Memory B cell (primary cell): ENCODE results near the gene CFAP77.
"Not testable (repeated sequence)": the region's sequence is repeated elsewhere in the genome, so short reads cannot be mapped to it uniquely, and the experiment has no call there.

ENCODE experiments used
- ATAC-seq: fragments of 150-1000 bp; cut with Tn5 transposase; 2 replicates; pipeline ENCODE4 v1.10.0; 2021; ENCODE audit warnings: low read depth, mild to moderate bottlenecking, moderate library complexity
- DNase-seq, 2 donors: peaks; one replicate each; pipeline ENCODE4 v3.0.0; 2022; ENCODE audit warnings: low spot score in 2 of 2
- H3K27ac Mint-ChIP-seq: one replicate; pipeline ENCODE4 v1.8.0; 2022; ENCODE audit warnings: mild to moderate bottlenecking, moderate library complexity, mixed read lengths
- H3K27me3 Mint-ChIP-seq: one replicate; pipeline ENCODE4 v1.8.0; 2022; ENCODE audit warnings: mixed read lengths
- H3K36me3 Mint-ChIP-seq: one replicate; pipeline ENCODE4 v1.8.0; 2022; ENCODE audit warnings: mild to moderate bottlenecking, mixed read lengths
- H3K4me1 Mint-ChIP-seq: one replicate; pipeline ENCODE4 v1.8.0; 2022; ENCODE audit warnings: mixed read lengths
- H3K4me3 Mint-ChIP-seq: one replicate; pipeline ENCODE4 v1.8.0; 2022; ENCODE audit warnings: mild to moderate bottlenecking, moderate library complexity, mixed read lengths
- H3K9me3 Mint-ChIP-seq: one replicate; pipeline ENCODE4 v1.8.0; 2022; ENCODE audit warnings: mixed read lengths

Gene CFAP77

GRCh38 chr9:132554755-132555154 lies 144.7 kb downstream of the CFAP77 start:
- DNase-seq = no peak
- Mint-ChIP-seq H3K27me3 (peaks cover 9% of the 10 kb centered on the region), H3K4me3 (no peak overlapping the region), H3K9me3 (no peaks in the 10 kb centered on the region), H3K4me1 (no peaks in the 10 kb centered on the region), H3K27ac (no peak overlapping the region), H3K36me3 (peaks cover 6% of the 10 kb centered on the region)
- no peak for ATAC-seq

DNA sequence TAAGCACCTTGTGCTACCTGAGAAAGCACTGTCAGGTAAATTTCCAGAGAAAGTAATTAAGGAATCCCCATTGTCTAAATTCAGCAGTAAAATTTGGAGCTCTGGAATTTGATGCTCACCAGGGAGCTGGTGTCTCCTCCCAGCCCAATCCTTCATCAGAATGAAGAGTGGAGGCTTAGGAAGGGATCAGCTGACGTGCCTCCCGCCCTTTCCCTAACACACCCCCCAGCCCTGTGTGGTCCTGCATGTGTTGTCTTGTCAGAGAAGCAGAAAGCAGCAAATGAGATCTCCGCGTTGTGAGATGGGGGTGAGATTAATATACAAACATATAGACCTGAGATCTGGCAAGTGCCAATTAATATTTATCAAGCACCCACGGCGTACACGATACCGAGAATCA lies 145.5 kb downstream of the CFAP77 start:
- Mint-ChIP-seq H3K4me1 (no peaks in the 10 kb centered on the region), H3K27ac (no peak overlapping the region), H3K9me3 (no peaks in the 10 kb centered on the region), H3K4me3 (no peak overlapping the region), H3K27me3 (peaks cover 11% of the 10 kb centered on the region), H3K36me3 (peaks cover 6% of the 10 kb centered on the region)
- ATAC-seq (no peak), DNase-seq (no peak)

DNA sequence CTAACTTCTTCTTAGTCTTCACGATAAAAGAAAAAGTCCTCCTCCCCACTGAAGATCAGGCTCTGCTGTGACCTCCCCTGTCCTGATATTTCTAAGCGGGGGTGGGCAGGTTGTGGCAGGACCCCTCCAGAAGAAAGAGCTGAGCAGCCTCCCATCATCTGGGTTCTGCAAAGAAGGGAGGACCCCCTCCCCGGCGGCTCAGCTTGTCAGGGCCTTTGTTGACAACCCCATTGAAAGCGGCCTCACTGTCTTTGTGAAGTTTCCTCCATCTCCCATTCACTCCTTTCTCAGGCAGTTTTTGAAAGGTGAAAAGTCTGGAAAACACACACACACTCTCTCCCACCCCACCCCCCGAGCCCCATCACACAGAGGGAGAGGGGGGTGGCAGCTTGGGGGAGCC lies 146.2 kb downstream of the CFAP77 start:
- DNase-seq = no peak

GRCh38 chr9:132556714-132557113 lies 146.7 kb downstream of the CFAP77 start:
- Mint-ChIP-seq H3K27ac (no peak overlapping the region), H3K4me1 (no peaks in the 10 kb centered on the region), H3K9me3 (no peaks in the 10 kb centered on the region), H3K4me3 (no peak overlapping the region), H3K36me3 (peaks cover 4% of the 10 kb centered on the region), H3K27me3 (peaks cover 11% of the 10 kb centered on the region)
- DNase-seq (no peak), ATAC-seq (no peak)

More for the DNA sequence above, 146.2 kb downstream of the CFAP77 start:
- peaks cover 13% of the 10 kb centered on the region for H3K27me3 Mint-ChIP-seq
- ATAC-seq = no peak
- peaks cover 6% of the 10 kb centered on the region for H3K36me3 Mint-ChIP-seq
- no peak overlapping the region for H3K4me3 Mint-ChIP-seq
- no peaks in the 10 kb centered on the region for H3K9me3 Mint-ChIP-seq
- no peaks in the 10 kb centered on the region for H3K4me1 Mint-ChIP-seq
- no peak overlapping the region for H3K27ac Mint-ChIP-seq

DNA sequence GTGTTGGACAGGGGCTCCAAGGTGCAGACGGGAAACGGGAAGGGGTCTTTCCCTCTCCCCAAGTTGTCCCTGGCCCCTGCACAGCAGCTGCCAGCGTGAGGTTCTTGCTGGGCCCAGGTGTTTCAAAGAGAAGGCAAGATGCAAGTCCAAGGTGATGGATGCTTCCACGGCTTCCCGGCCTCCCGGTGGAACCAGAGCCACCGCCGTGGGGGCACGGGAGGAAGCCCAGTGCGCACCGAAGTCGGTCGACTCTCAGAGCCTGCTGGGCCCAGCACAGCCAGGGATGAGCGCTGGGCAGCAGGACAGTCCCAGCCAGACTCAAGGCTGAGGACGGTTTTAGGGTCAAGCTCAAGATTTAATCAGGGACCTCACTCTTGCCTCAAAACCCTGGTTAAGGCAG lies 147.1 kb downstream of the CFAP77 start:
- no peak for ATAC-seq
- H3K4me3 Mint-ChIP-seq = no peak overlapping the region
- no peaks in the 10 kb centered on the region for H3K9me3 Mint-ChIP-seq
- H3K4me1 Mint-ChIP-seq = no peaks in the 10 kb centered on the region
- peaks cover 4% of the 10 kb centered on the region for H3K36me3 Mint-ChIP-seq
- no peak for DNase-seq
- peaks cover 12% of the 10 kb centered on the region for H3K27me3 Mint-ChIP-seq
- H3K27ac Mint-ChIP-seq = no peak overlapping the region

DNA sequence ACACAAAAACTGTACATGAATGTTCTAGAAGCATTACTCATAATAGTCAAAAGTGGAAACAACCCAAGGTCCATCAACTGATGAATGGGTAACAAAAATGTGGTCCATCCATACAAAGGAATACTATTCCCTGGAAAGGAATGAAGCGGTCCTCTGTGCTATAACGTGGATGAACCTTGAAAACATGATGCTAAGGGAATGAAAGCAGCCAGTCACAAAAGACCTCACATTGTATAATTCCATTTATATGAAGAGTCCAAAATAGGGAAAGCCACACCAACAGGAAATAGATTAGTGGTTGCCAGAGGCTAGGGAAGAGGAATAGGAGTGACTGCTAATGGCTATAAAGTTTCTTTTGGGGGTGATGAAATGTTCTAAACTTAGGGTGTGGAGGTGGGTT lies 149.7 kb downstream of the CFAP77 start:
- Mint-ChIP-seq H3K27ac (no peak overlapping the region), H3K9me3 (no peaks in the 10 kb centered on the region), H3K36me3 (peaks cover 1% of the 10 kb centered on the region), H3K4me3 (no peak overlapping the region), H3K27me3 (peaks cover 17% of the 10 kb centered on the region), H3K4me1 (no peaks in the 10 kb centered on the region)
- DNase-seq (no peak), ATAC-seq (no peak)

- DNase-seq = no peak
- Mint-ChIP-seq H3K4me3 (no peak overlapping the region), H3K36me3 (peaks cover 1% of the 10 kb centered on the region), H3K9me3 (no peaks in the 10 kb centered on the region), H3K27me3 (peaks cover 15% of the 10 kb centered on the region), H3K27ac (no peak overlapping the region), H3K4me1 (no peaks in the 10 kb centered on the region)
- no peak for ATAC-seq
Observed at GRCh38 chr9:132560616-132561202, 150.7 kb downstream of the CFAP77 start.

DNA sequence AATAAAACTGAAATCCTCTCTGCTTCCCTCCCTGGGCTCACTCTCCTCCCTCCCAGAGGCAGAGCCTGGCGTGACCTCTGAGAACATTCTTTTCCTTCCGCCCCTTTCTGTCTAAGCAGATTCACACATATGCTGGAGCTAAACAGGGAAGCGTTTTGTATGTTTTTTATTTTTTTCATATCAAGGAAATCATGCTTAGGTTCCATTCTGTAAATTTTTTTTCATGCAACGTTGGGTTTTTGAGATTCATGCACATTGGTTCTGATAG lies 152.2 kb downstream of the CFAP77 start:
- Mint-ChIP-seq H3K27me3 (peaks cover 19% of the 10 kb centered on the region), H3K9me3 (no peaks in the 10 kb centered on the region), H3K27ac (no peak overlapping the region), H3K36me3 (peaks cover 3% of the 10 kb centered on the region), H3K4me1 (no peaks in the 10 kb centered on the region), H3K4me3 (no peak overlapping the region)
- ATAC-seq (no peak), DNase-seq (no peak)

- H3K4me3 Mint-ChIP-seq = no peak overlapping the region
- H3K27ac Mint-ChIP-seq = no peak overlapping the region
- no peaks in the 10 kb centered on the region for H3K4me1 Mint-ChIP-seq
- ATAC-seq (no peak), DNase-seq (no peak)
- H3K9me3 Mint-ChIP-seq = no peaks in the 10 kb centered on the region
- H3K36me3 Mint-ChIP-seq = peaks cover 5% of the 10 kb centered on the region
- peaks cover 17% of the 10 kb centered on the region for H3K27me3 Mint-ChIP-seq
Observed at GRCh38 chr9:132564526-132564925, 154.5 kb downstream of the CFAP77 start.

GRCh38 chr9:132568787-132569186 lies 158.8 kb downstream of the CFAP77 start:
- not testable (repeated sequence) for H3K4me3 Mint-ChIP-seq, H3K27ac Mint-ChIP-seq, ATAC-seq, H3K36me3 Mint-ChIP-seq, H3K9me3 Mint-ChIP-seq, DNase-seq, H3K4me1 Mint-ChIP-seq
- H3K27me3 Mint-ChIP-seq = peaks cover 15% of the 10 kb centered on the region

GRCh38 chr9:132571806-132572600 lies 162.0 kb downstream of the CFAP77 start:
- DNase-seq (no peak), ATAC-seq (no peak)
- H3K27ac Mint-ChIP-seq = no peak overlapping the region
- H3K36me3 Mint-ChIP-seq = peaks cover 9% of the 10 kb centered on the region
- H3K4me3 Mint-ChIP-seq = no peak overlapping the region
- peaks cover 27% of the 10 kb centered on the region for H3K27me3 Mint-ChIP-seq
- H3K9me3 Mint-ChIP-seq = no peaks in the 10 kb centered on the region
- H3K4me1 Mint-ChIP-seq = peaks cover 2% of the 10 kb centered on the region

DNA sequence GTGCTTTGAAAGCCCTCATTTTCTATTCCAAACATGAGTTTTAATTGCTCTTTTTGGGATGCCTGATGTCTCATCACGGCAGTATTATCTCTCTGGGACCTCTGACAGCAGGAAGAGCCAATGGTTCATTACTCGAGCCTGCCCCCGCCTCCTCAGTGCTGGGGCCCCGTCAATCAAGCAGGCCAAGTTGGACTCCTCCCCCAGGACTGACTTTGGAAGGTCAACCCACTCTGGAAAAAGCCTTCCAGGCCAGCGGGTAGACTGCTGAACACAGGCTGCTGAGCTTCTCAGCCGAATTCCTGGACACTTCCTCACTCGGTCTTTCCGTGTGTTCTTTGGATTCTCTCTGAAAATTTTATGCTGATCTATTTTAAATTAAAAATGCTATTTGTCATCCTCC lies 162.9 kb downstream of the CFAP77 start:
- Mint-ChIP-seq H3K27ac (no peak overlapping the region), H3K4me1 (peaks cover 2% of the 10 kb centered on the region), H3K27me3 (peaks cover 31% of the 10 kb centered on the region), H3K36me3 (peaks cover 9% of the 10 kb centered on the region), H3K4me3 (no peak overlapping the region), H3K9me3 (no peaks in the 10 kb centered on the region)
- DNase-seq = no peak
- no peak for ATAC-seq

GRCh38 chr9:132575005-132575609 lies 165.1 kb downstream of the CFAP77 start:
- peaks cover 8% of the 10 kb centered on the region for H3K36me3 Mint-ChIP-seq
- H3K27me3 Mint-ChIP-seq = peaks cover 36% of the 10 kb centered on the region
- peaks cover 2% of the 10 kb centered on the region for H3K4me1 Mint-ChIP-seq
- DNase-seq (no peak), ATAC-seq (peak; percentile 27)
- H3K27ac Mint-ChIP-seq = no peak overlapping the region
- no peak overlapping the region for H3K4me3 Mint-ChIP-seq
- H3K9me3 Mint-ChIP-seq = no peaks in the 10 kb centered on the region

DNA sequence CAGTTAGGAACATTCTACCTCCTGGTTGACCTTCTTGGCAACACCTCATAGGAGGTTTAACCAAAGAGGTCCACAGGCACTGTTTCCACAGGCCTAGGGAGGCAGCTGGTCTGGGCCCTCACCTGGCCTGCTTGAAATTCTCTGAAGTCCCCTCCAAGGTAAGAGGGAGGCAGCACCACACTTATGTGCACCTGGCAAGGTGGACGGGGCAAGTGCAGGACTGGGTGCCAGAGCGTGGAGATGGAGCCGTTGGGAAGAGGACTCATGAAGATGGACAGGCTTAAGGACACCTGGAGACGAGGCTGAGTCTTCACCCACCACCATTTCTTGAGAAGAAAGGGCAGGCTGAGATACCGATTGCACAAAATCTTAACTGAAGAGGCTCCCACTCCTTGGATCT lies 165.8 kb downstream of the CFAP77 start:
- Mint-ChIP-seq H3K27ac (no peak overlapping the region), H3K36me3 (peaks cover 8% of the 10 kb centered on the region), H3K27me3 (peaks cover 36% of the 10 kb centered on the region), H3K9me3 (no peaks in the 10 kb centered on the region), H3K4me1 (peaks cover 2% of the 10 kb centered on the region), H3K4me3 (no peak overlapping the region)
- ATAC-seq (no peak), DNase-seq (no peak)

GRCh38 chr9:132577119-132577518 lies 167.1 kb downstream of the CFAP77 start:
- Mint-ChIP-seq H3K4me1 (peaks cover 8% of the 10 kb centered on the region), H3K27me3 (peaks cover 40% of the 10 kb centered on the region), H3K36me3 (peaks cover 8% of the 10 kb centered on the region), H3K27ac (no peak overlapping the region), H3K9me3 (no peaks in the 10 kb centered on the region), H3K4me3 (no peak overlapping the region)
- no peak for ATAC-seq
- DNase-seq = no peak
